ENCODE results near the gene GMDS. TPM values are rescaled to one million over a fixed set of nuclear protein-coding genes. Genes with fewer than 3 reads are reported as not detected.

GMDS gene
- total and polyA plus RNA-seq, 2 donors (not counting 3 experiments of a cell fraction or from before 2014, with no cell fraction given): 9.8 to 23.5 TPM

DNA sequence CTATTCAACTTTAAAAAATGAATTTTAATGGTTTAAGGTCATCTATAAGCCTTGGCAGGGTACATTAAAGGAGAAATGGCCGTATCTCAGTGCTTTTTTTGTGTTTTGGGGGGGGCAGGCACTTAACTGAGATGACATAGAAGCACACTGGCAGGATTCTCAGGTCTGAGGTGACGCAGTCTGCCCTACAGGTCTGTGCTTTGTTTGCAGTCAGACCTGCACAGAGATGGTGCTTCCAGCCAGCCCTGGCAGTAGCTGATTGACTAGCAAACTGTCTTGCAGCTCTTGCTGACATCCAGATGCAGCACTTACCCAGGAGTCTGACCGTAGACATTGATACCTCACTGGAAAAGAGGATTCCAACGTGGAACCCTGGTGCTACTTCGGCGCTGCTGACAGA lies 386.5 kb downstream of the GMDS start:
- CTCF ChIA-PET: no interaction called here
- TF ChIP-seq, protein P1, sequence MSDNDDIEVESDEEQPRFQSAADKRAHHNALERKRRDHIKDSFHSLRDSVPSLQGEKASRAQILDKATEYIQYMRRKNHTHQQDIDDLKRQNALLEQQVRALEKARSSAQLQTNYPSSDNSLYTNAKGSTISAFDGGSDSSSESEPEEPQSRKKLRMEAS (IDR thresholded peaks at IDR 0.05; ENCODE audit: insufficient read depth, insufficient read length): no peak
- TF ChIP-seq GATA2 (IDR thresholded peaks at IDR 0.05; ENCODE audit: insufficient read depth, insufficient read length, low read depth, low read length): no peak
- no peak for TF ChIP-seq JUN (IDR thresholded peaks at IDR 0.05; ENCODE audit: borderline replicate concordance, insufficient read depth, insufficient read length, low read depth)
- no peak for TF ChIP-seq POLR2AphosphoS5 (IDR thresholded peaks at IDR 0.05; ENCODE audit: insufficient read depth, low read depth, low read length)
- no peak for TF ChIP-seq POLR2A (IDR thresholded peaks at IDR 0.05; ENCODE audit: low read depth, low read length)
- TF ChIP-seq FOS (IDR thresholded peaks at IDR 0.05; ENCODE audit: borderline replicate concordance, insufficient read depth, low read length): no peak
- no peak for TF ChIP-seq EZH2 (IDR thresholded peaks at IDR 0.05; ENCODE audit: borderline replicate concordance, low read depth, low read length, severe bottlenecking)
- TF ChIP-seq MYC (IDR thresholded peaks at IDR 0.05; ENCODE audit: low read depth, low read length): no peak
- TF ChIP-seq, protein P2, sequence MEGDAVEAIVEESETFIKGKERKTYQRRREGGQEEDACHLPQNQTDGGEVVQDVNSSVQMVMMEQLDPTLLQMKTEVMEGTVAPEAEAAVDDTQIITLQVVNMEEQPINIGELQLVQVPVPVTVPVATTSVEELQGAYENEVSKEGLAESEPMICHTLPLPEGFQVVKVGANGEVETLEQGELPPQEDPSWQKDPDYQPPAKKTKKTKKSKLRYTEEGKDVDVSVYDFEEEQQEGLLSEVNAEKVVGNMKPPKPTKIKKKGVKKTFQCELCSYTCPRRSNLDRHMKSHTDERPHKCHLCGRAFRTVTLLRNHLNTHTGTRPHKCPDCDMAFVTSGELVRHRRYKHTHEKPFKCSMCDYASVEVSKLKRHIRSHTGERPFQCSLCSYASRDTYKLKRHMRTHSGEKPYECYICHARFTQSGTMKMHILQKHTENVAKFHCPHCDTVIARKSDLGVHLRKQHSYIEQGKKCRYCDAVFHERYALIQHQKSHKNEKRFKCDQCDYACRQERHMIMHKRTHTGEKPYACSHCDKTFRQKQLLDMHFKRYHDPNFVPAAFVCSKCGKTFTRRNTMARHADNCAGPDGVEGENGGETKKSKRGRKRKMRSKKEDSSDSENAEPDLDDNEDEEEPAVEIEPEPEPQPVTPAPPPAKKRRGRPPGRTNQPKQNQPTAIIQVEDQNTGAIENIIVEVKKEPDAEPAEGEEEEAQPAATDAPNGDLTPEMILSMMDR (IDR thresholded peaks at IDR 0.05; ENCODE audit: extremely low read depth in 1 of 2, insufficient read depth in 1 of 2, low read depth in 1 of 2, low read length in 2 of 2): no peak
- dilution Hi-C loops (cut with MboI; ENCODE audit: extremely low pct_ligation_motif_present, low sequenced_read_pairs): no loop called here
- Histone ChIP-seq H3K9me1 (replicated peaks; ENCODE audit: control insufficient read depth, extremely low read depth, insufficient read depth, low read length) (no peaks in the 10 kb centered on the region), H3K36me3 (ENCODE audit: control insufficient read depth in 2 of 2, extremely low read depth in 1 of 2, insufficient read depth in 2 of 2, low read length in 2 of 2) (no peaks in the 10 kb centered on the region), H3K9ac (replicated peaks; ENCODE audit: extremely low read depth, insufficient read depth, low read length) (no peak overlapping the region), H3K4me2 (ENCODE audit: insufficient read depth, low read length) (no peak overlapping the region), H3K27me3 (ENCODE audit: control insufficient read depth in 2 of 2, insufficient read depth in 2 of 2, low read length in 2 of 2) (no peaks in the 10 kb centered on the region), H3K4me1 (ENCODE audit: control insufficient read depth, extremely low read depth, insufficient read depth, low read length) (no peaks in the 10 kb centered on the region), H3K27ac (ENCODE audit: insufficient read depth, low read depth, low read length) (no peak overlapping the region), H2AFZ (ENCODE audit: low read depth, low read length) (no peak overlapping the region), H3K9me3 (replicated peaks; ENCODE audit: control insufficient read depth, insufficient read depth, low read length) (no peaks in the 10 kb centered on the region), H4K20me1 (replicated peaks; ENCODE audit: control insufficient read depth, extremely low read depth, insufficient read depth, low read length) (no peaks in the 10 kb centered on the region), H3K4me3 (replicated peaks in 1 of 3; ENCODE audit: insufficient read depth in 1 of 3, low read depth in 1 of 3, low read length in 3 of 3) (no peak overlapping the region), H3K79me2 (ENCODE audit: control insufficient read depth, insufficient read depth, low read length) (no peaks in the 10 kb centered on the region)
- POLR2A ChIA-PET: no interaction called here
- BruUV-seq (replicated peaks): no TSS peak
- FAIRE-seq: no peak
- intact Hi-C loops (cut with micrococcal nuclease): no loop called here
- DNase-seq (ENCODE audit: low read depth, low spot score): no peak

Measured in endothelial cell of umbilical vein (primary cell).